Astrocyte of the spinal cord (primary cell): ENCODE measurements around the gene RDH13.

Experiments used
- DNase-seq: peaks from one replicate; pipeline ENCODE4 v3.0.0; 2011; ENCODE audit warnings: low read depth, low spot score
- H3K4me3 ChIP-seq: 2 replicates; pipeline ENCODE4 v1.5.1; 2011; ENCODE audit warnings: low read depth, mild to moderate bottlenecking, low read length, moderate library complexity
- CTCF ChIP-seq: IDR thresholded peaks from 2 replicates; pipeline ENCODE4 v1.5.1; 2012; ENCODE audit warnings: low read depth, mild to moderate bottlenecking, low read length, inconsistent platforms
- in situ Hi-C: cut with HindIII; loops from 2 replicates; pipeline ENCODE4 v1.10.0; 2017; ENCODE audit warnings: low sequenced_read_pairs

Gene RDH13

GRCh38 chr19:55105237-55105636, 42.3 kb upstream of the RDH13 start:
- no peak overlapping the region for H3K4me3 ChIP-seq
- no peak for TF ChIP-seq CTCF
- DNase-seq, result no peak
- in situ Hi-C loops, result no loop called here

GRCh38 chr19:55103190-55103589, 40.2 kb upstream of the RDH13 start:
- DNase-seq, result no peak
- no peak for TF ChIP-seq CTCF
- in situ Hi-C loops, result no loop called here
- no peak overlapping the region for H3K4me3 ChIP-seq

DNA sequence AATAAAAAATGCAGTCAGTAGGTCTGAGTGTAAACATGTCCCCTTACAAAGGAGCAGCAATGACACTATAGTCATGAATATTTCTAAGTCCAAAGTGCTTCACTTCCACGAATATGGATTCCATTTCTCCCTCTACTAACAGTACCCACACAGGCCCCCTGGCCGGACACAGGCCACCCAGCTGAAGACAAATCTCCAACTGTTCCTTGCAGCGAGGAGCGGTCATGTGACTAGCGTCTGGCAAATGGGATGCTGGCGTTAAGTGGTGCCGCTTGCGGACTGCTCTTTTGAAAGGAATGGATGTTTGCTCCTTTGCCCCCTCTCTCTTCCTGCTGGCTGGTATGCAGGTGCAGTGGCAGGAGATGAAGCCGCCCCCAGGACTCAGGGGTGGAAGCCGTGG, 38.3 kb upstream of the RDH13 start:
- TF ChIP-seq CTCF, result no peak
- no peak overlapping the region for H3K4me3 ChIP-seq
- in situ Hi-C loops, result no loop called here
- DNase-seq, result no peak

DNA sequence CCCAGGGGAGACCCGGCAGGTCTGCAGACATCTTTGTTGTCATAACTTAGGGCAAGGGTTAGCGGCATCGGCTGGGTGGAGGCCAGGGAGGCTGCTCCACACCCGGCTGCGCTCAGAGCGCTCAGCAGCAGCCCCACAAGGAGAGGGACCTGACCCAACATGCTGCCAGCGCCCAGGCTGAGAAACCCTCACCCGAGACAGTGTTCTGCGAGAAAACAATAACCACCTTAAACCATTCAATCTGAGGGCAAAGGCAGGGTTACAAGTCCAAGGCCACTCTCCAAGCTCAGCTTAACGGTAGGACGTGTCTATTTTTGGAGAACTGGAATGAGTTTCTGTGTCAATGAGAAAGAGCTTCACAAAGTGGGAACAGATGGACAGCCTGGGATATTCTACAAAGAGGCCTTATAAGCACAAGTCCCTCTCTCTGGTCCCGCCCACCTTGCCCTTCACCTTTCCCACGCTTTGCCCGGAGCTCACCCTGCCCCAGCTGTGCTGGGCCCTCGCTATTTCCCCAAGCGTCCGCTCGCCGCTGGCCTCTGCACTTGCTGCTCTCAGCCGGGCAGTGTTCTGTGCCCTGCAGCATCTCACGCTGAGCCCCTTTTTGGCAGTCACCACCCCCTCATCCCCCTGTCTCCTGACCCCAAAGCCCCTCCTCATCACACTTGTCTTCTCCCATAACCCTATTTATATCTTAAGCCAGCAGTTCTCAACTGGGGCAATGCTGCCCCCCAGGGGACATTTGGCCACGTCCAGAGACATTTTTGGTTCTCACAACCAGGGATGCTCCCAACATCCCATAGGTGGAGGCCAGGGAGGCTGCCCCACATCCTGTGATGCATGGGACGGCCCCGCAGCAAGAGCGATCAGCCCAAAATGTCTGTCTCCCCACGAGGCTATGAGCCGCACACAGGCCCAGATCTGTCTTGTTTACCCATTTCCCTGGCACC, 36.9 kb upstream of the RDH13 start:
- H3K4me3 ChIP-seq, result no peak overlapping the region
- DNase-seq, result no peak
- in situ Hi-C loops, result no loop called here
- peak; percentile 24 for TF ChIP-seq CTCF

DNA sequence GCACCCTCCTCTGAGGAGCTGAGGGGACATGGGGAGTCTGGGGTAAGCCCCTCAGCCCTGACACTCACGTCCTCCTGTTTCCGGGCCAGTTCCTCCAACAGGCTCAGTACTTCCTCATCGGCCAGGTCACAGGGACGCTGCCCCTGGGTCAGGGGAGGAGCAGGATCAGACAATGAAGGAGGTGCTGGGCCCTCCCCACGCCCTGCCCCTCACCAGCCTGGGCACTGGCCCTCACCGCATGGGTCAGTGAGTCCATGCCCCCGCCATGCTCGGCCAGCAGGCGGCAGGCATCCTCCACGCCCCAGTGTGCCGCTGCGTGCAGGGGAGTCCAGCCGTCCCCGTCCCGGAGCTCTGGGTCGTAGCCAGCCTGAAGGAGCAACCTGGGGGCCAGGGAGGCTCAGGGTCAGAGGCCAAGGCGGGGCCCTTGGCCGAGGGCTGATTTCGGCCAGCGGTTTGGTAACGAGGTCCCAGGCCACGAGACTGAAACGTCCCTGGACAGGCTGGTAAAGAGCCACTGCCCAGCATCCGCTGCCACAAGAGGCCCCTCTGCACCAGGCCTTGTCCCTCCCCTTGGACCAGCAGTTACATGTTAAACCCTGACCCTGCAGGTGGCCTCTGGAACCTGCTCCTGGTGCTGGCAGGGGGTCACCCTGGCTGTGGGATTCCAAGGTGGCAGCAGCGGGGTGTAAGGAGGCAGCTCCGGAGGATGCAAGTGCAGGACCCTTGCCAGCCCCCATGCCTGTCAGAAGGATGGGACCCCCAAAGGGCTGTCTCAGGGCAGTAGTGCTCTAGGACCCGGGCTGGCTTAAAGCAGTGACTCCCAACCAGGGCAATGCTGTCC, 36.0 kb upstream of the RDH13 start:
- DNase-seq, result no peak
- in situ Hi-C loops, result no loop called here
- H3K4me3 ChIP-seq, result no peak overlapping the region
- peak; percentile 10 for TF ChIP-seq CTCF

DNA sequence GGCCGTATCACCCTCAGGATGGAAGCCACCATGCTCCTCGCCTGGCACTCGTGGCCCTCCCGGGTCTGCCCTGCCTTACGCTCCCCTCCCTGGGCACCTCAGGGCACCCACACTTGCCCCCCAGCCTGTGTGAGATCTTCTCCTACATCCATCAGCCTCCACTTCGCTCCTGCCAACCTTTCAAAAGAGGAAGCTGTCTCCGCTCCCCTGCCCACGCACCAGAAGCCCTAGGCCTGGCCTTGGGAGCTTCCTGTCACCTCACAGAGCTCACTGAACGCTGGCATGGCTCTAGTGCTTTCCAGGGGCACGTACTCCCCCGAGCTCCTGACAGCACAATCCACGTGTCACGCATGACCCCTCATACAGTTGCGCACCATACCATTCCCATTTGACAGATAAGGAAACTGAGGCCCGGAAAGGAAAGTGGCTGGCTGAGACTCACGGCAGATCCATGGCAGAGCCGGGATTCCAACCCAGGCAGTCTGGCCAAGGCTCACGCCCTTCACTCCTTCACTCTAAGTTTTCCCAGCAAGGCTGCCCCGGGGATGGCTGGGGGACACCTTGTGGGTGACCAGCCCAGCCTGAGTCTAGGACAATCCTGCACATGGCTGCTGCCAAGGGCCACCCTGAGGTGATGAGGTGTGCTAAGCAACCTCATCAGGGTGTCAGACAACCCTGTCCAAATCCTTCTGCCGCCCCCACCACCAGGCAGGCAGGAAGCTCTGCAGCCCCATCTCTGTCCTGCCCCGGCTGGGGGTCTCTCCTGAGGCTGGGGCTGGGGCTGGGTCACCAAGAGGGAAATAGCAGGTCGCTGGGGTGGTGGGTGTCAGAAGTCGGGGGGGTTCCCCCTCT, 35.1 kb upstream of the RDH13 start:
- no peak for DNase-seq
- H3K4me3 ChIP-seq, result no peak overlapping the region
- in situ Hi-C loops, result no loop called here
- TF ChIP-seq CTCF, result no peak
